GM23338 (cell line): ENCODE measurements around the gene BRD9. TPM values are rescaled to one million over a fixed set of nuclear protein-coding genes. Genes with fewer than 3 reads are reported as not detected.

ENCODE experiments used
- ATAC-seq: fragments of 200-7000 bp; cut with Tn5 transposase; 3 replicates; pipeline ENCODE4 v1.9.1; 2020
- DNase-seq: peaks from one replicate; pipeline ENCODE4 v3.0.0-alpha.2; 2015; ENCODE audit warnings: low spot score
- H2AFZ ChIP-seq: fragments of 200-600 bp; sonication (generic); 2 replicates; pipeline ENCODE4 v1.8.0; 2016; ENCODE audit warnings: antibody characterized with exemption, mild to moderate bottlenecking, moderate library complexity
- H3F3A ChIP-seq: fragments of 200-600 bp; sonication (generic); replicated peaks from 2 replicates; pipeline ENCODE4 v1.8.0; 2017; ENCODE audit warnings: antibody characterized with exemption, mixed run types, low read depth
- H3K27ac ChIP-seq: fragments of 200-600 bp; sonication (generic); 2 replicates; pipeline ENCODE4 v1.6.1; 2016; ENCODE audit warnings: low read depth
- H3K27me3 ChIP-seq: fragments of 200-600 bp; sonication (generic); 2 replicates; pipeline ENCODE4 v1.8.0; 2016; ENCODE audit warnings: mild to moderate bottlenecking, mixed run types, moderate library complexity; ENCODE audit not compliant: insufficient read depth
- H3K36me3 ChIP-seq: fragments of 200-600 bp; sonication (generic); 2 replicates; pipeline ENCODE4 v1.8.0; 2016; ENCODE audit warnings: mild to moderate bottlenecking; ENCODE audit not compliant: insufficient read depth
- H3K4me1 ChIP-seq: fragments of 200-600 bp; sonication (generic); 2 replicates; pipeline ENCODE4 v1.8.0; 2016; ENCODE audit warnings: mild to moderate bottlenecking, moderate library complexity; ENCODE audit not compliant: insufficient read depth
- H3K4me2 ChIP-seq: fragments of 200-600 bp; sonication (generic); 2 replicates; pipeline ENCODE4 v1.7.1; 2017; ENCODE audit warnings: mixed run types
- H3K4me3 ChIP-seq: fragments of 200-600 bp; sonication (generic); 2 replicates; pipeline ENCODE4 v1.6.1; 2016; ENCODE audit warnings: mixed run types
- H3K79me2 ChIP-seq: fragments of 200-600 bp; sonication (generic); replicated peaks from 2 replicates; pipeline ENCODE4 v1.8.0; 2017; ENCODE audit warnings: mild to moderate bottlenecking; ENCODE audit not compliant: insufficient read depth
- H3K9me2 ChIP-seq: fragments of 200-600 bp; sonication (generic); 2 replicates; pipeline ENCODE4 v1.8.0; 2017; ENCODE audit not compliant: insufficient read depth
- H4K20me1 ChIP-seq: fragments of 200-600 bp; sonication (generic); replicated peaks from 2 replicates; pipeline ENCODE4 v1.8.0; 2017; ENCODE audit warnings: mild to moderate bottlenecking; ENCODE audit not compliant: insufficient read depth
- H3K27ac Mint-ChIP-seq: 2 replicates; pipeline ENCODE4 v1.8.0; 2020; ENCODE audit warnings: inconsistent platforms, mild to moderate bottlenecking, moderate library complexity, mixed read lengths
- H3K27me3 Mint-ChIP-seq: 3 replicates; pipeline ENCODE4 v1.8.0; 2022; ENCODE audit warnings: low read depth, mild to moderate bottlenecking, moderate library complexity, mixed read lengths, inconsistent platforms; ENCODE audit not compliant: insufficient read depth, poor library complexity
- H3K36me3 Mint-ChIP-seq: 3 replicates; pipeline ENCODE4 v1.8.0; 2021; ENCODE audit warnings: low read depth, mild to moderate bottlenecking, inconsistent platforms, moderate library complexity, mixed read lengths
- H3K4me1 Mint-ChIP-seq: 3 replicates; pipeline ENCODE4 v1.8.0; 2020; ENCODE audit warnings: mild to moderate bottlenecking, inconsistent platforms, mixed read lengths
- H3K4me3 Mint-ChIP-seq: 3 replicates; pipeline ENCODE4 v1.8.0; 2021; ENCODE audit warnings: moderate library complexity, mild to moderate bottlenecking, inconsistent platforms, mixed read lengths
- H3K9me3 Mint-ChIP-seq: 3 replicates; pipeline ENCODE4 v1.8.0; 2020; ENCODE audit warnings: moderate library complexity, mild to moderate bottlenecking, inconsistent platforms, mixed read lengths
- CREB1 ChIP-seq: fragments of 250-450 bp; sonication (Bioruptor Pico); IDR thresholded peaks from 2 replicates; pipeline ENCODE4 v1.5.0; 2020; ENCODE audit warnings: low read depth, mild to moderate bottlenecking, moderate library complexity
- CTCF ChIP-seq, 2 experiments: fragments of 200-600 bp in 1 of 2; sonication (generic) in 1 of 2; conservative IDR thresholded peaks; 2 replicates each; pipeline versions ENCODE4 v1.5.1 to v1.6.1; 2016 to 2017; ENCODE audit warnings: antibody characterized with exemption in 2 of 2, low read depth in 2 of 2, mild to moderate bottlenecking in 2 of 2, moderate library complexity in 1 of 2
- EZH2 ChIP-seq: fragments of 200-600 bp; sonication (generic); IDR thresholded peaks from one replicate; pipeline ENCODE4 v1.8.0; 2017; ENCODE audit warnings: antibody characterized with exemption, mild to moderate bottlenecking, low read depth; ENCODE audit not compliant: unreplicated experiment
- EZH2phosphoT487 ChIP-seq: fragments of 200-600 bp; sonication (generic); IDR thresholded peaks from one replicate; pipeline ENCODE4 v1.8.1; 2018; ENCODE audit warnings: antibody characterized with exemption; ENCODE audit not compliant: unreplicated experiment
- NANOG ChIP-seq: IDR thresholded peaks from 2 replicates; pipeline ENCODE4 v1.6.1; 2016; ENCODE audit warnings: antibody characterized with exemption, borderline replicate concordance
- POLR2AphosphoS5 ChIP-seq: IDR thresholded peaks from 2 replicates; pipeline ENCODE4 v1.6.1; 2016; ENCODE audit warnings: antibody characterized with exemption, low read depth
- STAT1 ChIP-seq: IDR thresholded peaks from one replicate; pipeline ENCODE4 v1.6.1; 2016; ENCODE audit warnings: antibody characterized with exemption; ENCODE audit not compliant: unreplicated experiment
- ZNF331 ChIP-seq: fragments of 250-450 bp; sonication (Bioruptor Pico); IDR thresholded peaks from 2 replicates; pipeline ENCODE4 v1.5.0; 2020; ENCODE audit warnings: low read depth, mild to moderate bottlenecking, moderate library complexity
- ZNF462 ChIP-seq: fragments of 250-450 bp; sonication (Bioruptor Pico); IDR thresholded peaks from 2 replicates; pipeline ENCODE4 v1.5.0; 2020; ENCODE audit warnings: mild to moderate bottlenecking, moderate library complexity
- polyA plus RNA-seq: library from polyadenylated mRNA; unstranded; fragments of >200 nt; fragmentation: Nextera tagmentation; extraction: Ambion mirVana; gene quantifications from 2 replicates; pipeline ENCODE4 v1.2.1, GENCODE V29; 2016
- total RNA-seq: library from RNA; depleted of rRNA; stranded (reverse); fragments of >200 nt; shearing (Covaris generic); gene quantifications from 2 replicates; pipeline ENCODE4 v1.2.3, GENCODE V29; 2014

BRD9 gene
- total and polyA plus RNA-seq, 2 experiments from 2014 or later: 32.9 to 54.7 TPM

- DNase-seq (no peak), ATAC-seq (no peak)
- no peaks in the 10 kb centered on the region for H3F3A ChIP-seq
- H4K20me1 ChIP-seq: no peaks in the 10 kb centered on the region
- TF ChIP-seq NANOG: no peak
- H3K27me3 ChIP-seq: no peaks in the 10 kb centered on the region
- H3K4me3 ChIP-seq: no peak overlapping the region
- Mint-ChIP-seq H3K9me3 (no peaks in the 10 kb centered on the region; the same call in 2 of the 3 replicates), H3K36me3 (no peaks in the 10 kb centered on the region; the same call in 1 of the 3 replicates), H3K27me3 (peaks cover 12% of the 10 kb centered on the region), H3K4me3 (no peak overlapping the region), H3K4me1 (no peaks in the 10 kb centered on the region; the same call in 2 of the 3 replicates), H3K27ac (no peak overlapping the region)
- no peaks in the 10 kb centered on the region for H3K36me3 ChIP-seq
- H2AFZ ChIP-seq: no peak overlapping the region
- no peak overlapping the region for H3K27ac ChIP-seq
- H3K9me2 ChIP-seq: no peaks in the 10 kb centered on the region
- no peaks in the 10 kb centered on the region for H3K4me1 ChIP-seq
- H3K4me2 ChIP-seq: no peak overlapping the region
- no peaks in the 10 kb centered on the region for H3K79me2 ChIP-seq
Observed at GRCh38 chr5:854966-855743, 37.4 kb downstream of the BRD9 start.

GRCh38 chr5:854217-854616 lies 38.4 kb downstream of the BRD9 start:
- Histone ChIP-seq H3K27ac (no peak overlapping the region), H2AFZ (no peak overlapping the region), H3K4me1 (no peaks in the 10 kb centered on the region), H3K79me2 (no peaks in the 10 kb centered on the region), H4K20me1 (no peaks in the 10 kb centered on the region), H3K4me2 (no peak overlapping the region), H3K36me3 (no peaks in the 10 kb centered on the region), H3F3A (no peaks in the 10 kb centered on the region), H3K27me3 (no peaks in the 10 kb centered on the region), H3K9me2 (no peaks in the 10 kb centered on the region), H3K4me3 (no peak overlapping the region)
- Mint-ChIP-seq H3K4me1 (no peaks in the 10 kb centered on the region; the same call in 2 of the 3 replicates), H3K36me3 (no peaks in the 10 kb centered on the region; the same call in 2 of the 3 replicates), H3K9me3 (no peaks in the 10 kb centered on the region; the same call in 2 of the 3 replicates), H3K4me3 (no peak overlapping the region), H3K27ac (no peak overlapping the region), H3K27me3 (peaks cover 12% of the 10 kb centered on the region)
- DNase-seq (no peak), ATAC-seq (no peak)
- TF ChIP-seq ZNF462 (CRISPR knock-in tag) (no peak), EZH2 (no peak), NANOG (no peak), ZNF331 (CRISPR knock-in tag) (no peak), STAT1 (no peak), POLR2AphosphoS5 (no peak), CREB1 (no peak), EZH2phosphoT487 (no peak), CTCF (conservative IDR thresholded peaks at IDR 0.05; ENCODE audit: low read depth in 2 of 2) (no peak)
